Colon (tissue), 2 donors: ENCODE measurements around the gene TWIST2.

ENCODE experiments used
- FAIRE-seq: peaks from 2 replicates; lab custom pipeline; 2012; peaks lifted over from hg19 to GRCh38; lab: Jason Lieb, UNC
- donor health status: control.
- donor health status: control.

Gene TWIST2

GRCh38 chr2:238905224-238905623 lies 57.3 kb downstream of the TWIST2 start:
- FAIRE-seq, result no peak

DNA sequence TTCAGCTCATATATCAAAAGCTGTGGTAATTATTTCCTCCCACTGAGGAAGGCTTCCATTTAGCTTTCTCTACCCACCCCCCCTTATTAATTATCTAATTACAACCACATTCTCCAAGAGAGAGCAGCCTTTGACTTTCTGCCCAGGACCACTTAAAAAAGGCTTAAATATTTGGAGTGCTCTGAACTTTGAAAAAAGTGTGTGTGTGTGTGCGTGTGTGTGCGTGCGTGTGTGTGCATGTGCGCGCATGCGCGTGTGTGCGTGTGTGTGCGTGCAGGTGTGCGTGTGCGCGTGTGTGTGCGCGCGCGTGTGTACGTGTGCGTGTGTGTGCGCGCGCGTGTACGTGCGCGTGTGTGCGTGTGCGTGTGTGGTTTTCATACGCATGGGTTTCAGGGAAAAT lies 57.8 kb downstream of the TWIST2 start:
- FAIRE-seq, result no peak

DNA sequence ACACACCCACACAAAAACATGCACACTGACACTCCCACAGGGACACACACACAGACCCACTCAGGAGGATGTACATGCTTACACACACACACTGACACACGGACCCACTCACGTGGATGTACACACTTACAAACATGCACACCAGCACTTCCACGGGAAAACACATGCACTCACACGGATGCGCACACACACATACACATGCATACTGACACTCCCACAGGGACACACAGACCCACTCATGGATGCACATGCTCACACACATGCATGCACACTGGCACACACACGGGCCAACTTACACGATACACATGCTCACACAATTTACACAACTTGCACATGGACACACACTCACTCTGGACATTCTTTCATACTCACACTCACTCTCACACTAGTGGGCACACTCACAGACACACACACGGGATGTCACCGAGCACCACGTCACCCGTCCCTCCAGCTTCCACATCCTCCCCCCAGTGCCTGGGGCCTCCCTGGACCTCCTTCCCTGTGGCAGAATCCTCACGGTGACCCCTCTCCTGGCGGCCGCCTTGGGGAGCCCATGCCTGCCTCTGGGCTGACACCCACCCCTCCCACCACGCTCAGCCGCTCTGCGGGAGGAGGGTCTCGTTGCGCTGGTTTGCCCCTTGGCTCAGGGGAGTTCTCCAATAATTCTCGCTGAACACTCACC lies 58.5 kb downstream of the TWIST2 start:
- FAIRE-seq, result no peak

DNA sequence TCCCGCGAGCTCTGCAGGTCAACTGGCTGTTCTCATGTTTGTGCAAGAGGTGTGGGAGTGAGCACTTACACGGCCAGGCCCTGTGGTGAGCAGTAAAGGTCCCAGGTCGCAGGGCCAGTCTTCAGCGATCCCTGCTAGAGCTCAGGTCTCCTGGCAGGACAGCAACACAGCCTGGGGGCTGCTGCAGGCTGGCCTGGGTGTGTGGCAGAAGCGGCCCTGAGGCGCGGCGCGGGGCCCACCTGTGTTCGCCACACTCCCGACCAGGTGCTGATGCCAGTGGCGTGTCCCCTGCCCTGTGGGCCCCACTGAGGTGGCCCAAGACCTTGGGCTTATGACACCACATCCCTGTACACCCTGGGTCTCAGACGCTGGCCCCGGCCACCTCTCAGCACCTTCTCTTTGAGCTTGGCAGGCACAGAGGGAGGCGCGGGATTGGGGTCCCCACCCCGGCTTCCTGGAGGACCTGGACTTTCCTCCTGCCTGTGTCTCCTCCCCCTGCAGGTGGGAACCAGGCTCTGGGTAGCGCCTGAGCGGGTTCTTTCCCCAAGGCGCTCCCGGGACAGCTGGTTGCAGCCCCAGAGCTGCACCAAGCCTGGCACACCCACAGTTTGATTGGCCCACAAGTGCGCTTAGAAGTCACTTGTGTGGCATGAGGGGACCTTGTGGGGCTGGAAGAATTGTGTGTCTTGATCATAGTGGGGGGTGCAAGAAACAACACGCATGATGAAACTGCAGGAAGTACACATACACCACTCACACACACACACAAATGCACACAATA lies 59.2 kb downstream of the TWIST2 start:
- no peak for FAIRE-seq

DNA sequence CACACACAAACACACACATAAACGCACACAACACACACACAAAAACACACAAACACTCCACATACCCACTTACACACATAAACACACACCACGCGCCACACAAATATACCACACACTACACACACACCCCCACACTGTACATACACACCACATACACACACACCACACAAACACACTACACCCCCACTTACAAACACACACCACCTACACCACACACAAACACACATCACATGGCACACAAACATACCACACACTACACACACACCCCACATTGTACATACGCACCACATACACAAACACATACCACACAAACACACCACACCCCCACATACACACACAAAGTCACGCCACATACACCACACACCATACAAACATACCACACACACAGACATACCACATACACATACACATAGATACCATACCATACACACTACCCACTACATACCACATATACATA lies 59.9 kb downstream of the TWIST2 start:
- FAIRE-seq, result no peak

- FAIRE-seq, result no peak
Measured at GRCh38 chr2:238908960-238909951, 61.4 kb downstream of the TWIST2 start.

DNA sequence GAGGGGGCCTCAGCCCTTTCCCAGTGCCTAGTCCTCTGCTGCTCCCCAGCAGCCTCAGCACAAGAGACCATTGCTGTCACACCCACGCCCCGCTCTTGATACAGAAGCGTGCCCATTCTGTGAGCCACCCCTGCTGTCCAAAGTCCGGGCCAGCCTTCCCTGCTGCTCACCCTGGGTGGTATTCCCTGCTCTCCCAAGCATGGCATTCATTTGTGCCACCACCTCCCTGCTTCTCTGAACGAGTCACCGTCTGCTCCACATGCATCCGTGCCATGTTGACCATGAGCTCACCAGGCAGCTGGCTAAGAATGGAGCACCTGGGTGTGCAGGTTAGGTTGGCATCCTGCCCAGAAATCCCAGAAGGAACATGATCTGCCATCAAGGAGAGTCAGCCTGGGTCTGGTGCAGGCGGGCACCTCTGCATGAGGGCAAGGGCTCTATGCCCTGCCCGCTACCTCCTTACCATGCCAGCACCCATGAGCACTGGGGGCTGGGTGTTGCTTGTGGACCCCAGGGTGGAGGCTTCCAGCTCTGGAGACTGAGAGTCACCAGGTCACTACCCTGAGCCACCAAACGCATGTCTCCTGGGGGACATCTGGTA lies 63.0 kb downstream of the TWIST2 start:
- FAIRE-seq, result no peak

DNA sequence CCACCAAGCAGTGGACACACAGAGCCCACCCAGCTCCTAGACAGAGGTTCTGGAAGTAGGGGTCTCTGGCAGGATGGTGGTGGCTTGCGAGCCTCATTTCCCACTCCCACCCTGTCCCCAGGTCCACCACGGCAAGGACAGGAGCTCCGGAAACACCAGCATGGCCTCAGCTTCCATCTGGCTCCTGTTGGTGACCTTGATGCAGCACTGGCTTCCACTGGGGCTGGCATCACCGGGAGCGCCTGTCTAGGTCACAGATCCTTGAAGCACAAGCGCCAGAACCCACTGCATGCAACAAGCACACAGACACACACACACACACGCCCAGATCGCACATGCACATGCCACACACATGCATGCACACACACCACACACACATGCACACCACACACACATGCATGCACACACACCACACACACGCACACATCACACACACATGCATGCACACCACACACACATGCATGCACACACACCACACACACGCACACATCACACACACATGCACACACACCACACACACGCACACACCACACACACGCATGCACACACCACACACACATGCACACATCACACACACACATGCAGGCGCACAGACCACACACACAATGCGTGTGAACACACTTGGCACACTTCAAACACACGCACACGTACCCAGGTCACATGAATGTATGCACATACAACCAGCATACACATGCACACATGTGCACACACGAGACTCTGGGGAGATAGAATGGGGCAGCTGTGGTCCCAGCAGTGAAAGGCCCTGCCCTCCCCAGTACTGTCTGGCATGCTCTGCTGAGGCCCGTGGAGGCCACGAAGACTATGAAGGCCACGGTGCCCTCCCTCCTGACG lies 63.7 kb downstream of the TWIST2 start:
- FAIRE-seq, result no peak

DNA sequence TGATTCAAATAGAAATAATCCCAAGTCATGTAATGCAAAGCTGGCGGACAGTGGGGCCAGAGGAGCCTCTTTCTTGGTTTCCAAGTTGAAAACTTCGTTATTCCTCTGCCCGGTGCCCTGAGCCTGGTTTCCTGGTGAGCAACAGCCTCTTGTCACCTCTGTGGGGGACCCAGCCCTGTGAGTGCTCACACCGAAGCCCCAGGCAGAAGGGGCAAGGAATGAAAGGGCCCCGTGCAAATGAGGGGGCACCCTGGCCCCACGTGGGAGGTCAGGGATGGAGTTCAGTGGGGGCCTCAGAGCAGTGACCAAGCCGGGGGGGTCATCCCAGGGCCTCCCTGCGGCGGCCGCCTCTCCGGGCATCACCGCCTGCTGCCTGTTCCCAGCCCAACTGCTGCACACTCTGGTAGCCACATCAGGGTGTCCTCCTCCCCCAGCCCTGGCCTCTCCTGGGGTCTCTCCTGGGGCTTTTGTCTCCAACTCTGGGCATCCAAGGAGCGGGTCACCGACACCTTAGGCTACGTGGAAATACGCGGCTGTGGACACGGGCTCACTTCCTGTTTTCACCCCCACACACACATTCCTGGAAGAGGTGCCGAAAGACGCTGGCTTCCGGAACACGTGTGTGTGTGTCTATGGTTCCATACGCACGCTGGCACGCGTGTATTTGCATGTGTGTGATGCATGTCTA lies 64.5 kb downstream of the TWIST2 start:
- FAIRE-seq, result no peak

- FAIRE-seq, result no peak
Measured at GRCh38 chr2:238912916-238913875, 65.3 kb downstream of the TWIST2 start.

- FAIRE-seq, result no peak
Measured at GRCh38 chr2:238913931-238914647, 66.2 kb downstream of the TWIST2 start.

DNA sequence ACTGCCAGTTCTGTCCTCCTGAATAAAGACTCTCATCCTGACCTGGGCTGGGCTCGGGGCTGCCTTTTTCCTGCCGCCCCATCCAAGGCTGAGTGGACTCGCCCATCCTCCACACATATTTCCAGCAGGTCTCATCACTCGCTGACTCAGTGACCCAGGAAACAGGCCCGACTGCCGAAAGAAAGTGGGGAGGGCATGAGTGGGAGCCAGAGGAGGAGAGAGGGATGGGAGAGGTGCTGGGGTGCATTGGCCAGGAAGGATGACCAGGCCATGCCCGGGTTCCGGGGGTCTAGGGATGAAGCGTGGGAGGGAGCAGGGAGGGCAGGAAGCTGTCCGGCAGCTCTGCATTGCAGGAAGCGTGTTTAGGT lies 66.7 kb downstream of the TWIST2 start:
- FAIRE-seq, result no peak

GRCh38 chr2:238915196-238915595 lies 67.3 kb downstream of the TWIST2 start:
- FAIRE-seq, result no peak

DNA sequence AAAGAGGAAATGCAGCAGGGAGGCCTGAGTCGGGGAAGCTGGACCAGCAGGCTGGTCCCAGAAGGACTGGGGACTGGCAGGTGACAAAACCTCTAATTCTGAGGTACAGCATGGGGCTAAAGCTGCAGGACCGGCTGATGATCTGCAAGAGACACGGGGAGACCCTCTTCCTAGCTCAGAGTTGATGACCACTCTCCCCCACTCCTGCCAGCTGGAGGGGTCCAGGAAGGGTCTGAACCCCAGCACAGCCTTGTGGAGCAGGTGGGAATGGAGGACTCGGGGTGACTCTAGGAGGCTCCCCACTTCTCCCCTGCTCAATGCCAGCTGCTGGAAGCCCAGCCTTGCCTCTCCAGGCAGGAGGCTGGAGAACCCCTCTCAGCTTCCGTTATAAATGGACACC lies 67.7 kb downstream of the TWIST2 start:
- FAIRE-seq, result no peak

DNA sequence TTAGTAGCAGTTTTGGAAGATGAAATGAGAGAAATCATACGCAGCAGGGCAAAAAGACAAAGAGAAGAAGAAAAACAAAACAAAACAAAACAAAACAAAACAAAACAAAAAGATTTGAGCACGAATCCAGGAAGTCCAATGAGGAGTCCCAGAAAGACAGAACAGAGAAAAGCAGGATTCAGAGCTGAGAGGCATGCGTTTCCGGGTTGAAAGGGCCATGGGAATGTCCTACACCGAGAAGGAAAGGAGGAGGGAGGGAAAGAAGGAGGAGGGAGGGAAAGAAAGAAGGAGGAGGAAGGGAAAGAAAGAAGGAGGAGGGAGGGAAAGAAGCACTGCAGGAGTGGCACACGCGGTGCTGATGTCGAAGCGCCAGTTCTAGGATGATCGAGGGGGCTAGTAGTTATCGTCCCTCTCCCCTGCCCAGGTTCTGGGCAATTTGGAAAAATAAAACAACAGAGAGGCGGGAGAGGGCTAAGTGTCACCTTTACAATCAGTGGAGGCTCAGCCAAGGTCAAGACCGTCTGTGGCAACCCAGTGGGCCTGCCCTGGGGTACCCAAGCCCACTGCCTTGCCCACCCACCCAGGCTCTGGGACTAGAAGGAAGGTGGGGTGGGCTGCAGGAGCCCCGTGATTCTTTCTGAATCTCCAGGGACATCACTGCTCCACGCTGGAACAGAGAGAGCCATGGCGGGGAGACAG lies 68.4 kb downstream of the TWIST2 start:
- FAIRE-seq, result no peak

DNA sequence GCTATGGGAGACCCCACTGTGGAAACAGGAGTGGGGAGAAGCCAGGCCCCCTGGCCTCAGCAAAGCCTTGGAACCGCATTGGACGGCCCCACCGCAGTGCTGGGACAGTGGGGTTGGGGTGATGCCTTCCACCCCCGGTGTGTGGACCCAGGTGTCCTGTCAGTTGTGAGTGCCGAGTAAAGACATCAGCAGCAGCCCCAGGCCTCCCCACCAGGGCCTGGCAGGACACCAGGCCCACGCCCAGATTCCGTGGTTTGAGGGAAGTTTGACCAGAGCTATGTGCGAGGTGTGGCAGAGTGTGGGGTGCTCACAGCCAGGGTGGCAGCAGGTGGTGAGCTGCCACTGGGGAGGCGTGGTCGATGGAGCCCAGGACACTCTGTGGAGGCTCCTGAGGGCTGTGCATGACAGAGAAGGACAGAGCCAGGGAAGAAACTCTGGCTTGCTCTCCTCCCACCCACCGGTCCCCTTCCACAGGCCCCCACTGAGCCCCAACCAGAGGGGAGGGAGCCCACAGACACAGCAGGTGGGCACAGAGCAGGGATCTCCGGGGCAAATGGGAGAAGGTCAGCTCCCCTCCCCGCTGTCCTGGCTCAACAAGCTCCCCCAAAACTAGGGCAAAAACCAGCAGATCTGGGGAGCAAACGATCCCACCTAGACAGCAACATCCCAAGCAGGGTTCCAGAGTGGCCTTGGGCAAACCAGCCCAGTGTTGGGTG lies 69.1 kb downstream of the TWIST2 start:
- no peak for FAIRE-seq

DNA sequence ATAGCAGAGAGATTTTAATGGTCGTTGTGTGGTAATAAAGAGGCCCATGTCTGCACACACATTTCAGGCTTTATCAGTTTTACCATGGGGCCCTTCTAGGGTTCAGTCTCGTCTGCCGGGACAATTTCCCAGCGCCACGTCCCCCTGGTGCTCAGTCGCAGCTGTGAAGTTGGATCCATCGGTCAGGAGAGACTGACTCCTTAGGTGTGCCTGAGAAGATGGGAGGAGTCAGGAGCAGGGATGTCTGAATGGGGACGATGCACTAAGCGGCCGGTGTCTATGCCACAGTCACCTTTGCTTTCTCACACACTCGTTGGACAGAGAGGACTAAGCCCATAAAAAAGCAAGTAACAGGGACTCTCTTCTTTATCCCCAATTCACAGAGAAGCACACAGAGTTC lies 71.4 kb downstream of the TWIST2 start:
- no peak for FAIRE-seq
